ENCODE results near the gene RUNX1.

RUNX1 gene

DNA sequence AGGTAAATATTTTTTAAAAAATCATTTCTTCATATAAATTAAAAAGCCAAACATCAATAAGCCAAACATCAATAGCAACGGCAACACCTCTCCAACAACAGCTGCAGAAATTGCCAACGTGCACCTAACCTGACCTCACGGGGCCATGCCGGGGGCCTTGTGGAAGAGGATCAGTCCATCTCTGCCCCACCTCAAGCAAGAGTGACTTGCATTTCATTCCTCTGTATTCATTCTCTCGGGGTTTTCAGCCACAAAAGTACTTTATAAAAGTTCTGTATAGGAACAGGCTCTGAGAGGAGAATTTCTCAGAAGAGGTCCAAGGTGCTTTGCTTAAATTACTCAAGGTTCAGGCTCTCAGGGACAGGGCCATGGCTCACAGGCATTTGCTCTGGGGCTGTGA is 100.9 kb downstream of the RUNX1 start:
- no peak for DNase-seq

DNA sequence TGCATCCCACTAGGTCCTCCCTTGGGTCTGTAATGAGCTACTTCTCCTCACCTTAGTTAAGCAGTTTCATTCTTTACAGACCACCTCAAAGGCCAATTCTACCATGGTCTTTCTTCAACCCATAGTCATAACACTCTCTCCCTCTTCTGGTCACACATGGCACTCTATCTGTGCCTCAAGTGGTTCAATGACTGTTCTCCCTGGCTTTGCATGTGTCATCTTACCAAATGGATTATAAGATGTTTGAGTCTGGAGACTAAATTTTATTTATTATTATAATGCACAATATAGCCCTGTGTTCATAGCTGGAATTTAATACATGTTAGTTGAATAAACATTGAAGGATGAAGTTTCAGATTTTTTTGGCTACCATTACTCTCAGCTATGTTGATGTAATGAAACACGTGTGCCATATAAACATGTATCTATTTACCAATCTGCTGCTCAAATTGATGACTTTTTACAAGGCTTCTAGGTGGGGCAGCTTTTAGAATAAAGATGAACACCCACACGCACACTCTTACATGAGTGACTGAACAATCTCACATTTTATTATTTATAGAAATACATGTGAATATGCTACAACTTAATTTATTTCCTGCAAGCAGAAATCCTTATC is 102.1 kb downstream of the RUNX1 start:
- no peak for DNase-seq

DNA sequence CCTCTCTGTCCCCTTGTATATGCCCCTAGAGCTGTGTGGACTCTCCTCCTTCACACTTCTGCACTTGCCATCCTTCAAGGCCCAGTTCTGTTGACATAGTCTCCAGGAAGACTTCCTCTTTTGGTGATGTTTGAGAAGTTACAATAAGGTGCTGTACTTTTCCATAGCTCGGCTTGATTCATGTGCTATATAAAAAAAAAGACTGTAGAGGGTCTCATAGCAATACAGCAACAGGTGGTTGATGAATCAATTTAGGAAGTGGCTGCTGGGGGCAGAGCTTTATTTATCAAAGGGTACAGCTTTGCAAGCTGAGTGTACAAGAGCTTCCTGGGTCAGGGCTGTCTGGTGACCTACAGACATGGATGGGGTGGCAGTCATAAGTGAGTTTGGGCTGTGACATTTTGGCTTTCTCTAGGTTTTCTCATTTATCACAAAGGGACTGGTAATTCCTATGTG is 102.7 kb downstream of the RUNX1 start:
- DNase-seq = no peak

DNA sequence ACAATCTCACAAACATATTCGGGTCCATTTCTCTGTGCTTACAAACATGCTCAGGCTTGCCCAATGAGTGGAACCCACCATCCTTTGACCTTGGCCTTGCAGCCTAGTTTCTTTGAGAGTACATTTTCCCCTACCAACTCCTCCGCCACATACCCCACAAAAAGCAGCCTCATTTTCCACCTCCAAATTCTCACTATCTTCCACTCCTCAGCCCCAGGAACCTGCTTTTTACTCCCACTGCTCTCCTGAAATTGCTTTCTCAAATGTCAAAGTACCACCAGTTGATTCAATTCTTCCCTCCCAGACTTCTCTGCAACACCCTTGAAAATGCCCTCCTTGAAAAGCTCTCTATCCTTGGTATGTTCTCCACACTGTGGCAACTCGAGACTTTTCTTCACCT is 103.8 kb downstream of the RUNX1 start:
- DNase-seq = no peak

DNA sequence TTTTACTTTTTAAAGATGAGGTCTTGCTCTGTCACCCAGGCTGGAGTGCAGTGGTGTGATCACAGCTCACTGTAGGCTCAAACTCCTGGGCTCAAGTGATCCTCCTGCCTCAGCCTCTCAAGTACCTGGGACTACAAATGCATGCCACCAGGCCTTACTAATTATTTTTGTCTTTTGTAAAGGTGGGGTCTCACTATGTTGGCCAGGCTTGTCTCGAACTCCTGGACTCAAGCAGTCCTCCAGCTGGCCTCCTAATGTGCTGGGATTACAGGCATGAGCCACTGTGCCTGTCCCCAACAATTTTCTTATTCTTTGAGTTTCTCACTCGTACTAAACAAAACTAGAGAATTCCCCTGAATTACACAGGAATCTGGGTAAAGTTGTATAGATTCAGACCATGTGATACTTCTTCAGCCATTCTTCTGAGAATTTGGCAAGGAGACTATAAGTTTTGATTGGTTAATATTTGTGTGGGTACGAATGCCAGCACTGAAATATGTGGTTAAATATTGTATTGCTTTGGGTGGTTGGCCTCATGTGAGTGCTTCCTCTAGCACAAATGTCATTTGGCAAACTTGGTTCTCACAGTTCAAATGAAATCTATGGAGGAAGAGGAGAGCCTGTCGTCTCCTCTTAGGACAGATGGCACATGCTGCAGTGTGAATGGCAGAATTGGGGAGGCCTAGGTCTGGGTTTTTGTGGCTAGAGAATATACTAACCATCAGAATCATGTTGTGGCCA is 104.9 kb downstream of the RUNX1 start:
- no peak for DNase-seq

DNA sequence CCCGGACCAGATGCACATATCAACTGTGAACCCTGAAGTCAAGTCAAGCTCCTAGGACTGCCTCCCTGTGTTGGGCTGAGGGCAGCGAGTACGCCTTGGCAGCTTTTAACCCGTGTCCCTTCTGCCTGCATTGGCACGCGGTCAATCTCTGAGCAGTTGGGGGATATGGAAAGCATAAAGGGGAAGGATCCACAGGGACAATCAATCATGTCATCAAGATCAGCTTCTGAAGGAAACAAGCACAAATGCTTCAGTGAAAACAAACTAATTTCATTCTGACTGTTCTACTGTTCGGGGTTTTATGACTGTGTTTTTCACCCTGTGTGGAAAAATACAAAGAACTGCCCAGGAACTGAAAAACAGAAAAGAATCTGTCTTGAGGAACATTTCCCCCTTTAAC is 106.2 kb downstream of the RUNX1 start:
- DNase-seq = no peak

DNA sequence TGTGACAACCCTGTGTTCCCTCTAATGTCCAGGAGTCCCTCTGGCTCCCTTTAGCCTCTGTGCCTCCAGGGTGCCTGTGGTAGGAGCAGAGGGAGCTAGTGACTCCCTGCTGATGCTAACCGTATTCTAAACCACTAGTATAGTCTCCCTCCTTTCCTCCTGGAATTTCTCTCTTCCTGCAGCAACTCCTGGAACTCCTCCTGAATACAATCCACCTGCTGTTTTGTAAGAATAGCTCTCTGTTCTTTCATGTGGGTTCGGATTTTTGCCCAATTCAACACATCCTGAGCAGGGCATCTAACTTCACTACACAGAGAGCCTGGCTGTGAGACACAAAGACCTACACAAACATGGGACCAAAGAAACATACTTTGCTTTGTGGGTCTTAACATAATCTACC is 107.9 kb downstream of the RUNX1 start:
- no peak for DNase-seq

DNA sequence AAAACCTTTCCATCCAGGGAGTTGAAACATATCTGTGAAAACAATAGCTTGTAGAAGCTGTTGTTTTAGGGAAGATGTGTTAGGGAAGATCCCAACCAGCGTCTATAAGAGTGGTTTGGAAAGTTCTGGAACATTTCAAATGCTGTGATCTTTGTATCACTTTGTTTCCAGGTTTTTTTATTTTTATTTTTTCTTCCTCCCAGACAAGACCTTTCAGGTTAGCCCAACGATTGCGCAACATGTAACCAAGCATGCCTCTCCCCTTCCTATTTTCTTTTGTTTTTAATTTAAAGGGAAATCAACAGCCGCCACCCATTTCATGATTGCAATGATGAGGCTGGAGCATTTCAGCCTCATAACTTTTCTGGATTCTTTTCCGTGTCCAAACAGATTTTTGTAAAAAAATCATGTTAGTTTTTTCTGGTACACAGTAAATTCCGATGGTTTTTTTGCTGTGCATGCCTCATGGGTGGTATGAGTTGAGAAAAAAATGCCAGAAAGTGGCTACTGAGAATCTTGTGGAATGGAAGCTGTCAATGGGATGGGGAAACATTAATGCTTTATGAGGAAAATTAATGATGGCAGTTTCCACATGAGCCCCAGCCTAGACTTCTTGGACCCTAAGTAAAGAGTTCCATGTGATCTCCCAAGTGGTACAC is 109.3 kb downstream of the RUNX1 start:
- DNase-seq = no peak

DNA sequence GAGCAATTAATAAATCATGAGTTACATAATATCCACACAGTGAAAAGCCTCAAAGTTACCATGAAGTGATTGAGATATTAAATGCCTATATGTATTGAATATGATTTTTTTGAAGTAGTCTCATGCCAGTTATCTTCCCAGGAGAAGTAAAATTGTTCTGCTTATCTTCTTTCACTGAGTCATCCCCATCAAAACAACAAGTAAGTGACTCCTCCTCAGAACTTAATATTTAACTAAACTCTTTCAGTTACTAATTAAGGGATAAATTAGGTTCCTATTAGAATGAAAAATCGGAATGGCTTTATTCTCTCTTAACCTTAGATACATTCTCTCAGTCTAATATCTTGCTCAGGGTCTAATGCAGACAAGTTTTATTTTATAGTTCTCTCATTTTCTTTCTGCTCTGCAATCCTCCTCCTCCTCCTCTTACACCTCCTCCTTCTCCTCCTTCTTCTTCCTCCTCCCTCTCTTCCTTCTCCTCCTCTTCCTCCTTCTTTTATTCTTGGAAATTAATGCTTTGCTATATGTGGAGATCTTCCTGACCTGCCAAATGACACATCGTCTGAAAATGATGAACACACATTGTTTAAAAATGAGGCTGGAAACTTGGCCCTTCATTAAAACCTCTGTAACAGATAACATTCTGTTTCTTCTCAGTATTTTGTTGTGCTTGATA is 110.9 kb downstream of the RUNX1 start:
- no peak for DNase-seq

DNA sequence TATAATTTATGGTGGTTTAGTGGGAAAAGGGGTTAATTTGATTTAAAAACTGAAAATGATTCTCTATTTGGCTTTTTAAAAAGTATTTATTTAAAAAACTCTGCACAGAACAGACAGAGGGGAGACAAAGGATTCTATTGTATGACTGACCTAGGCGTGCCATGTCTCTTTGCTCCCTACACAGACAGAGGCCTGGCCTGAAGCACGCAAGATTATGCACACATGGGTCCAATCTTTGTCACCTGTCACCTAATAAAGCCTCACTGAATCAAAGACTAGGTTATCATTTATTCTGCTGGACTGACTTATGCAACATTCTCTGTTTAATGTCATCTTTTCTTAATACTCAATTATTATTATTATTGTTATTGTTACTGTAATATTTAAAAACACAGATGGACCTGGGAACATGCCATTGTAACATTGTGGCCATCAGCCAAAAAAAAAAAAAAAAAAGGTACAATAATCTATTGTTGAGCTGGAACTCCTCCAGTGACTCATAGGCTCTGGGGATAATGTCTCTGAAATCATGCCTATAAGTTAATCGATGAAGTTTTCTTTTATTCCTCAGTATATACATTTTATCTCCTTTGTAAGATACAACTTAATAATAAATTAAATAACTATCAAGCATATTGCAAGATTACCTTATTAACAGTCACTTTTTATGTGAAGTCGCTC is 112.1 kb downstream of the RUNX1 start:
- DNase-seq = no peak

DNA sequence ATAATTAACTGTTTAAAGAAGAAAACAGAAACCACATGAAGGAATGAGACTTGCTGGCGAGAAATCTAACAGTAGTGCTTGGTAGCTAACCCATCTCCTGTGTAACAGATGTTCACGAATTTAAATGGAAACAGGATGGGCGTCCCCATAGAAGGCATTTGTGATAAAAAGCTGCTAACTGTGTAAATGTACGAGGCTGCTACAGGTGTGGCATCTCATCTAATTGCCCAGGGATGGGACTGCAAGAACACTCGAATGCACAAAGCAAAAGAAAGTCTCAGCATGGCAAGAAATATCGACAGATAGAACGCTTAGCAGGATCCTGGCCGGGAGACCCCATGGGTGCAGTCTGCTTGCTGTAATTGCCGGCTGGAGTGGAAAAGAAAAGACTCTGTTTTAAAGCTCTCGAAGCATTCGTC is 112.7 kb downstream of the RUNX1 start:
- DNase-seq = no peak

DNA sequence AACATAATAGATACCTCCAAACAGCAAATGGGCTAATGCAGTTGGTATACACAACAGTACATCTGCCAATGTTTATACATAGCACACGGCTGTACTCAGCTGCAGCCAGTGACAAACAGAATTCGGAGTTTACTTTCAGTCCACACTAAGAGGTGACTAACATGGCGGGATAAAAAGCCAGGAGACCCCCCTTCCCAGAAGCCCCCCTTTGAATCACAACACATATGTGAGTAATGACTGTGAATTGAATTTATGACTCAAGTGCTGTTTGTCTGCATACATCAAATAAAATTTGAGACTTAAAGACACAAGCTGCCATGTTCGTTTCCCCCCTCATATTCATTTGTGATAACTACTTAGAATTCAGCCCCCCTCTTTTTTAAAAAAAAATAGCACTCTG is 113.2 kb downstream of the RUNX1 start:
- no peak for DNase-seq

DNA sequence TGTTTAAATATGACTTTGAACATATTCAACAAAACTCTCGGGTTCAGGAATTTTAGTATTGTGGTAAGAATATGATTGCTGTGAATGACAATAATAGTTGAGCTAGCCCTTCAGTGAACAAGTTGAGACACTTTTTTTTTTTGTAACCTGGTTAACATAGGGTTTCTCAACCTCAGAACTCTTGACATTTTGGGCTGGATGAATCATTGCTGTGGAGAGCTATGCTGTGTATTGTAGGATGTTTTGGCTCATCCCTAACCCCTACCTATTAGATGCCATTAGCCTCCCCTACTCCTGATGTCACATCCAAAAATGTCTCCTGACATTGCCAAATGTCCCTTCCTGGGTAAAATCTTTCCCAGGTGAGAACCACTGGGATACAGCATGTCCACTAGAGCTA is 113.7 kb downstream of the RUNX1 start:
- DNase-seq = no peak

DNA sequence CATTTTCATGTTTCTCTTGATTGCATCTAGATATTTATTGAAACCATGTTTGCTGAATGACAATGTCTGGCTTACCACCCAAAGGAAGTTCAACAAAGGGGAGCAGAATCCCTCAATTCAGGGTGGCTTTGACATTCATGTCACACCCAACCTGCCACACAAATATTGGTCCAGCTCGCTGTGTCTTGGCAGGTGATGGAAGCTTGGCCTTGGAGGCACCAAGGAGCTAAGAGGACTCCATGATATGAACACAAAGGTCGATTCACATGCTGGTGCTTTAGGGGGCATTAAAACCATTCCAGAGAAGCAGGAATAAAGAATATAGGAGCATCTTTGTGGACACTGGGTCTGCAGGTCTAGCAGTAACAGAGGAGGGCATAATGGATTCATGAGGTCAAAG is 114.8 kb downstream of the RUNX1 start:
- no peak for DNase-seq

DNA sequence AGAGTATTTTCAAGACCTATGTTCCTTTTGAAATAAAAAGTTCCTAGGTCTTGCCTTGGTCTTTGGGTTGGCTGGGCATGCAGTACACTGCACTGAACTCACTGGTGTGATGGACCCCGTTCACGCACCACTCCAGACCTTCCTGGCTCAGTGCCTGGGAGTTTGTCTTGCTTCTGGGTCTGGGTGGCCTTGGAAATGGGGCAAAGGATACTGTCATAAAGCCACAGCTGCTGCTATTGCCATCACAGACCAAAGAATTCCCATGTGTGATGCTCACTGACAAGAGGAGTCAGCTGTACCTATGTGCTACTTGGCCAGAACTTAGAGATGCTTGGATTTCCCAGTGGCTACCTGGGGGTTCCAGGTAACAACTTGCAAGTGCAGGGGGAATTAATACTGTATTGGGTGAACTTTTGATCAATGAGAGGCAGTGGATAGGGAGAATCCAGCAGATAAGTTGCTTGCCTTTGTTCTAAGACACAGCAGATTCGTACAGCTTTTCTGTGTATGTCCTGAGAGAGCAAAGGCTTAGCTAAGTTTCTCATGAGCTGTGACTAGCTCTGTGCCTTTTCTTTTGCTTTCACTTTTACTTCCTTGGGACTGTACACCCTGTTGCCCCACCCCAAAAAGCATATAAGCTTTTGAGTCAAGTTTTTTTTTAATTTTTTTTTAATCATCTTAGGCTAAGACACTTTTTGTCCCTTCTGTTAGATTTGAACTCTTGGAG is 115.3 kb downstream of the RUNX1 start:
- no peak for DNase-seq

DNA sequence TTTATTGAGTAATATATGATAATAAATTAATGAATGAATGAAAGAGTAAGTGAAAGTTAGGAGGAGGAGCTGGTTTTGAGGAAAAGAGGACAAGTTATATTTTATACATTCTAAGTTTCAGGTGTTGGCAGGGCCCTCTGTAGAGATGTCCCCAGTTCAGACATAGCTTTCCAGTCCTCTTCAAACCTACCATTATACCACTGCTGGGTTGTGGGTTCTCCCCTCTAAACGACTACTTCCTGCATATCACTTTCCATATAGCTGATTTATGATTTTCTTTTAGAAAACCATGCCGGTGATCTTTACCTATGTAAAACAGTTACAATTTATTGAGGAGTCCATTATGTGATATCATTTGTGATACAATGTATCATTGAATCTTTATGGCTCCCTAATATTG is 116.9 kb downstream of the RUNX1 start:
- DNase-seq = no peak

DNA sequence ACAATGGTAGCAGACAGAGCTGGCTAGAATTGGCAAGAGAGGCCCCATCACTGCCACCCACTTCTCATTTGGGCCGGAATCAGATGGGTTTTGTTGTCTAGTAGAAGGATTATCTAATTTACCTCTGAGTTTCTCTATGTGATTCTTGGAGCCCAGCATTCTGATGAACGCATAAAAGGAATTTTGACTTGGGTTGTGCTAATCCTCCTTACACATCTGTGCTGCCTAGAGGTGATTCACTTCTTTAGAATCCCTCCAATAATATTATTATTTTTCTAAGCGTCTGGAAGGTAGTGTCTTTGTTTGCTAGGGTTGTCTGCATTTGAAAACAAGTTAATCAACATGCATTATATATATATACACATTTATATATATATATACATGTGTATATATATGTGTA is 118.1 kb downstream of the RUNX1 start:
- no peak for DNase-seq

DNA sequence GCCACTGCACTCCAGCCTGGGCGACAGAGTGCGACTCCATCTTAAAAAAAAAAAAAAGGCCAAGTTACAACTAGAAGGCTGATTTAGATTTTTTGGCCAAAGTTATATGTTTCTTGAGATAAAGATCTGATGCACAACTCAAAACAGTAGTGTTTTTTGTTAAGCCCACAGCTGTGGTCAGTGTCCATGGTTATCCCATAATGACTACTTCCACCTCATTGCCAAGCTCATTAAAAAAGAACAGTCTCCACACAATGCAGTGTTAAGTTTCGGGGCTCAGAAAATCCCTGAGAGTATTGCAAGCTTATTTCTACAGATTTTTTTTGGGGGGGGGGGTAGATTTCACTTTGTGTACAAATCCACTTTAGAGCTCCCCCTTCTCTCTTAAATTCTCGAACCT is 120.5 kb downstream of the RUNX1 start:
- no peak for DNase-seq

DNA sequence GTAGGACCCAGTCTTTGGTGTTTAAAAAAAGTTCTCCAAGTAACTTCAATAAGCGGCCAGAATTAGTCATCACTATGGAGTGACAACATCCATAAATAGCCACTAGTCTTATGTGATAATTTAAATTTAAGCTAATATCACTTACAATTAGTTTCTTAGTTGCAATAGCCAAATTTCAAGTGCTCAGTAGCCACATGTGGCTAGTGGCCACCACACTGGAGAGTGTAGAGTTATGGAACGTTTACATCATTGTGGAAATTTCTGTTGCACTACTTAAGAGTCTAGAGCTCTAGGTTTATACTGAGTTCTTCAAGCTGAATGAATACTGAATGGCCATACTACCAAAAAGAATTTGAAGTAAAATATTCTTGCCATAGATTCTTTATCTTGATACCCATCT is 121.1 kb downstream of the RUNX1 start:
- no peak for DNase-seq

DNA sequence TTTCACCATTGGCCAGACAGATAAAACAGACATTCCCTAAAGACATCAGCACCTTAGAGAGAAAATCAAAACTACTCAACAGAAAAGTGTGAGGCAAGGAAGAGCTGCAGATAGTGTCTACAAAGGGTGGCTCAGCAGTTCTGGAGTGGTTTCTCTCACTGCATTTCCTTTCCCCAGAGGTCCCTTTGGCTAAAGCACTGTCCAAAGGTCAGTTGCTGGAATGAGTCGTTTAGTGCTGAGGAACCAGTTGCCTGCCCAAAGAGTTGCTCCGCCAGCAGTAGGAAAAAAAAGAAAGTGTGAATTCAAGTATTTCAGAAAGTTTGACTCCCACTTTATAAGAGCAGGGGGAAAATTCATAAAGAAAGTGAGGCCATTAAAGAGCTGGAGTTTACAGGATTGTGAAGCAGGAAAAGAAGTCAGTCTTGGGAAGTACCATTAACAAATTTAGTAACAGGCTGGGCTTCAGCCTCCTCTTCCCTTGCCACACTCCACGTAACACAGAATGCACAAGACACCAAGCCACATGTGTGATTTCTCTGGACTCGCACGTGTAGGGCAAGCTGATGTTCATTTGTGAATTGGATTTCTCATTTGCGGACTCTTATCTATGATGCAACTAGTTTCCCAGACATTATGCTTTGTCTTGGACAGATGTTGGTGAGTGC is 122.2 kb downstream of the RUNX1 start:
- DNase-seq = no peak

DNA sequence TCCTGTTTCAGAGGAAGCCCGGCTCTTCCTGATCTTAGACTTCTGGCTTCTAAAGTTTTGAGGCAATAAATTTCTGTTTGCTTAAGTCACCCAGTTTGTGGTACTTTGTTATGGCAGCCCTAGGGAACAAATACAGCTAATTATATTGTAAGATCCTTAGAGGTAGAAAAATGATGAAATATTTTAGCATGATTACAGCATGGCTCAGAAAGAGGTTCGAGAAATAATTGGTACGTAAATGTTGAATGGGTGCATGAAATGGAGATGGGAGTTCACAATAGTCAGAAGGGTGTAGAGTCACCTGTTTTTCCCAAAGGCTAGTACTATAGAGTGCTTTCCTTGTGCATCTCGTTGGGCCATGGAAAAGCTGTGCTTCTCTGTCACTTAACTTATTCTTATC is 123.5 kb downstream of the RUNX1 start:
- no peak for DNase-seq
